ENCODE data around the gene SACM1L.

The SACM1L gene

DNA sequence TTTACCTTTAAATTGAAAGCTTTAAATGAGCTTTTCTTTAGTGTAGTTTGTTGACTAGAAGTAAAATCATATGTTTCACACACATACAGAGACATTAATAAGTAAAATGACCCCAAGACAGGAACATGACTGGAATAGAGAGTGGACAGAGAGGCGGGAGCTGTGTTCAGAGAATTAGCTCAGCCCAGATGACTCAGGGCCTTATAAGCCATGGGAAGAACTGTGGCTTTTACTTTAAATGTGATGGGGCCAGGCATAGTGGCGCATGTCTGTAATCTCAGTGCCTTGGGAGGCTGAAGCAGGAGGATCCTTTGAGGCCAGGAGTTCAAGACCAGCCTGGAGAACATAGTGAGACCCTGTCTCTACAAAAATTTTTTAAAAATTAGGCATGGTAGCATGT lies 26.7 kb downstream of the SACM1L start:
- DNase-seq: no peak
- no peaks in the 10 kb centered on the region for H3K27me3 ChIP-seq (ENCODE audit: insufficient read depth, low read depth, severe bottlenecking)
- TF ChIP-seq CTCF (IDR thresholded peaks at IDR 0.05; ENCODE audit: low read depth, low read length): no peak
- H3K27ac ChIP-seq: no peak overlapping the region
- H3K4me3 ChIP-seq (ENCODE audit: low read depth, low read length): no peak overlapping the region
- peaks cover 23% of the 10 kb centered on the region for H3K36me3 ChIP-seq
- no peaks in the 10 kb centered on the region for H3K9me3 ChIP-seq (ENCODE audit: severe bottlenecking)

DNA sequence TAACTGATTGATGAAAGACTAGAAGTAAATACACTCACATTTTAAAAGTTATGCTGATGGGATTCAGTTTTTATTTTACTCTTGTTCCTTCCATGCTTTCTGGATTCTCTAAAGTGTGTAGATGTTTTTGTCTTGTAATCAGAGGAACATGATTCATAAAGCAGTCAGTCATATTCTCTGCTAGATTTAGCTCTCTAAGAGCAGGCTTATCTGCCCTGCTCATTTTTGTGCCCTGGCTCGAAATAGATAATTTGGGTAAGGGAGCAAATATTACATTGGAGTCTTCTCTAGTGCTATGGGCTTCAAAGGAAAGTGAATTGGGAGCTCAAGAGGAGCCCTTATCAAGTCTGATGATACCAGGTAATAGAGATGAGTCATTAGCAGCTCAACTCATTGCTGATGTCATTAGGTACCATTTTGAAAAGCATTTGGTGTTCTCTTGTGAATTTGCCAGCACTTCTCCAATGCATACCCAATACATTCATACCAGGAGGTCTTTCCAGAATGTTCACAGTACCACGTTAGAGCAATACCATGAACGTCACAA lies 27.7 kb downstream of the SACM1L start:
- no peak for TF ChIP-seq CTCF (IDR thresholded peaks at IDR 0.05; ENCODE audit: low read depth, low read length)
- no peak for DNase-seq
- no peaks in the 10 kb centered on the region for H3K9me3 ChIP-seq (ENCODE audit: severe bottlenecking)
- H3K27me3 ChIP-seq (ENCODE audit: insufficient read depth, low read depth, severe bottlenecking): no peaks in the 10 kb centered on the region
- no peak overlapping the region for H3K4me3 ChIP-seq (ENCODE audit: low read depth, low read length)
- H3K27ac ChIP-seq: no peak overlapping the region
- H3K36me3 ChIP-seq: peaks cover 18% of the 10 kb centered on the region

DNA sequence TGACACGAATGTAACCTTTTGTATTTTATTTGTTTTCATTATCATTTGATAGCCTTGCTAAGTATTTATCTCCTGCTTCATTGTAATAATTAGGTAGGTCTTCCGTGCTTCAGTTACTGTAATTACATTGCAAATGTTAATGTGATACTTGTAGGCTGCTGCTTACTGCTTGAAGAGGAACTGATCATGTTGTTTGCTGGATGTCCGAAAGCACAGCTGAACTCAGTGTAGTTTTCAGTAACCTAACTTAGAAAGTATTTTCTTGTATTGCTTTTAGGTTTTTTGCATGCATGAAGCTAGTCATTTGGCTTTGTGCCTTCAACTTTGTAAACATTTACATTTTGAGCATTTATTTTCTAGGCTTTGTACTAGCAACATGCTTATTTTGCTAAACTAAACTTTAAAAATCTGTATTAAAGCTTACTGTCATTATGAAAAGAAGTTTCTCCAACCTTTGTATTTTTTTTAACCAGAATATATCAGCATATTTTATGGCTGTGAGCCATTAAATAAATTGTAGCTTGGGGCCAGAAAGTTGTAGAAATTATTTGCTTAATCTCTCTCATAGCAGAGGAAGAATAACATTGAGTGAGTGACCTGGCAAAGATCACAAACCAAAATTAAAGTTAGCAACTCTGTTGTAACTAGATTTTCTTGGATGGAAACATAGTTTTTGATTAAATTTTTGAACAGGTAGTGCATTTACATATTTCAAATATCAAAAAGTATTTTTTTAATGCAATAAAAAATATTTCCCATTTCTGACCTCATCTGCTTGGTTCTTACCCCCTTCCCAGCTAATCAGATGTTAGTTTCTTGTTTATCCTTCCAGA lies 30.7 kb downstream of the SACM1L start:
- Histone ChIP-seq H3K9me3 (ENCODE audit: severe bottlenecking) (no peaks in the 10 kb centered on the region), H3K27ac (no peak overlapping the region), H3K27me3 (ENCODE audit: insufficient read depth, low read depth, severe bottlenecking) (no peaks in the 10 kb centered on the region), H3K36me3 (peaks cover 19% of the 10 kb centered on the region), H3K4me3 (ENCODE audit: low read depth, low read length) (no peak overlapping the region)
- TF ChIP-seq CTCF (IDR thresholded peaks at IDR 0.05; ENCODE audit: low read depth, low read length): no peak
- DNase-seq: no peak

DNA sequence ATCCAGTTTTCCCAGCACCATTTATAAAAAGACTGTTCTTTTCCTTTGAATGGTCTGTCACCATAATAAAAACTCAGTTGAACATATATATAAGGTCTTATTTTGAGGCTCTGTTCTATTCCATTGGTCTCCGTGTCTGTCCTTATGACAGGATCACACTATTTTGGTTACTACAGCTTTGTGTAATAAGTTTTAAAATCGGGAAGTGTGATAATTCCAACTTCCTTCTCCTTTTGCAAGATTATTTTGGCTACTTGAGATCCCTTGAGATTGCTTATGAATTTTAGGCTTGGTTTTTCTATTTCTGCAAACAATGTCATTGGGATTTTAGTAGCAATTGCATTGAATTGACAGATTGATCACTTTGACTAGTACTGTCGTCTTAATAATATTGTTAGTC lies 35.7 kb downstream of the SACM1L start:
- DNase-seq: no peak
- Histone ChIP-seq H3K27me3 (ENCODE audit: insufficient read depth, low read depth, severe bottlenecking) (no peaks in the 10 kb centered on the region), H3K27ac (no peak overlapping the region), H3K4me3 (ENCODE audit: low read depth, low read length) (no peak overlapping the region), H3K36me3 (peaks cover 27% of the 10 kb centered on the region), H3K9me3 (ENCODE audit: severe bottlenecking) (no peaks in the 10 kb centered on the region)
- TF ChIP-seq CTCF (IDR thresholded peaks at IDR 0.05; ENCODE audit: low read depth, low read length): no peak

DNA sequence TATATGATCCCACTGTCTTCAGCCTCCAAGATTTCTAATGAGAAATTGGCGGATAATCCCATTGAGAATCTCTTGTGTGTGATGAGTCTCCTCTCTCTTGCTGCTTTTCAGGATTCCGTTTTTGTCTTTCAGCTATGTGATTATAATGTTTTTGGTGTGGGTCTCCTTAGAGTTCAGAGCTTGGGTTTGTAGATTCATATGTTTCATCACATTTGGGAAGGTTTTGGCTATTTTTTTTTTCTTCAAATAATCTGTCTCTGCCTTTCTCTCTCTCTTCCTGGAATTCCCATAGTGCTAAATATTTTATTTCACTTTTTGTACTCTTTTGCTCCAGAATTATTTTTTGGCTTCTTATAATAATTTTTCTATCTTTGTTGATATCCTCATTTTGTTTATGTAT lies 40.4 kb downstream of the SACM1L start:
- Histone ChIP-seq H3K9me3 (ENCODE audit: severe bottlenecking) (no peaks in the 10 kb centered on the region), H3K27ac (no peak overlapping the region), H3K27me3 (ENCODE audit: insufficient read depth, low read depth, severe bottlenecking) (no peaks in the 10 kb centered on the region), H3K36me3 (peaks cover 51% of the 10 kb centered on the region), H3K4me3 (ENCODE audit: low read depth, low read length) (no peak overlapping the region)
- DNase-seq: no peak
- TF ChIP-seq CTCF (IDR thresholded peaks at IDR 0.05; ENCODE audit: low read depth, low read length): no peak

Data from WERI-Rb-1 (cell line).